Hepatocyte (in vitro differentiated cells): Measurements from ENCODE around the gene ALPK1.

Source experiments
- CTCF ChIP-seq: fragments of 200-600 bp; sonication (generic); IDR thresholded peaks from 2 replicates; pipeline ENCODE4 v1.5.1; 2016; ENCODE audit warnings: antibody characterized with exemption, mild to moderate bottlenecking; ENCODE audit not compliant: poor library complexity
- EZH2 ChIP-seq: fragments of 200-600 bp; sonication (generic); IDR thresholded peaks from 2 replicates; pipeline ENCODE4 v1.6.1; 2016; ENCODE audit warnings: antibody characterized with exemption, mild to moderate bottlenecking, borderline replicate concordance
- EZH2phosphoT487 ChIP-seq: fragments of 200-600 bp; sonication (generic); IDR thresholded peaks from one replicate; pipeline ENCODE4 v1.6.1; 2018; ENCODE audit warnings: antibody characterized with exemption, mild to moderate bottlenecking, low read depth, moderate library complexity; ENCODE audit not compliant: unreplicated experiment, severe bottlenecking

DNA sequence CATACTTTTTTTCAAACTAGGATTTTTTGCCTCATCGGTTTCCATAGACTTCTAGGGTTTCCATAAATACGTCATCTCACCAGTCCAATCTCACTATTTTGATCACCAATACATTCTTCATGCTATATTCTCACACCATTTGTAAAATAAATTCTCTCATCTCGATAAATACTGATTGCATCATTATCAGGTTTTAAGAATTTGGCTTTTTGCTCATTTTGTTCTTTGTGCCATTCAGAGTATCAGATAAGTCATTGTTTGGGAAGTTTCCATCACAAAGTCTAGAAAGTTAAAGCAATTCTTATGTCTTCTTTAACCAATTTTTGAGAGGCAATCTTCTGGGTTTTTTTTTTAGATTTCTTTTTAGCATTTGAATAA lies 81.1 kb downstream of the ALPK1 start:
- TF ChIP-seq CTCF, result no peak
- no peak for TF ChIP-seq EZH2
- no peak for TF ChIP-seq EZH2phosphoT487
